Ishikawa (cell line): ENCODE measurements around the gene MDFI.

Experiments used
- CEBPB ChIP-seq: IDR thresholded peaks from 2 replicates; pipeline ENCODE4 v1.6.1; 2012
- CREB1 ChIP-seq: IDR thresholded peaks from 2 replicates; pipeline ENCODE4 v1.6.1; 2012; ENCODE audit warnings: low read depth
- EGR1 ChIP-seq: IDR thresholded peaks from 2 replicates; pipeline ENCODE4 v1.6.1; 2012
- EP300 ChIP-seq: IDR thresholded peaks from 2 replicates; pipeline ENCODE4 v1.6.1; 2012; ENCODE audit warnings: borderline replicate concordance
- FOXM1 ChIP-seq: IDR thresholded peaks from 2 replicates; pipeline ENCODE4 v1.6.1; 2012; ENCODE audit warnings: low read depth, borderline replicate concordance
- NFIC ChIP-seq: IDR thresholded peaks from 2 replicates; pipeline ENCODE4 v1.6.1; 2012
- RAD21 ChIP-seq: IDR thresholded peaks from 2 replicates; pipeline ENCODE4 v1.6.1; 2012; ENCODE audit warnings: low read depth
- REST ChIP-seq: IDR thresholded peaks from 2 replicates; pipeline ENCODE4 v1.6.1; 2012; ENCODE audit warnings: low read depth, mild to moderate bottlenecking
- TAF1 ChIP-seq: IDR thresholded peaks from 2 replicates; pipeline ENCODE4 v1.6.1; 2012; ENCODE audit warnings: low read depth, mild to moderate bottlenecking
- TCF12 ChIP-seq: IDR thresholded peaks from 2 replicates; pipeline ENCODE4 v1.6.1; 2012; ENCODE audit warnings: low read depth
- TEAD4 ChIP-seq: IDR thresholded peaks from 2 replicates; pipeline ENCODE4 v1.6.1; 2012
- YY1 ChIP-seq: IDR thresholded peaks from 2 replicates; pipeline ENCODE4 v1.6.1; 2012; ENCODE audit warnings: low read depth
- ZBTB7A ChIP-seq: IDR thresholded peaks from 2 replicates; pipeline ENCODE4 v1.6.1; 2012; ENCODE audit warnings: low read depth
- TF ChIP-seq, protein P1 (sequence below): IDR thresholded peaks from 2 replicates; pipeline ENCODE4 v1.6.1; 2012
- TF ChIP-seq, protein P2 (sequence below): IDR thresholded peaks from 2 replicates; pipeline ENCODE4 v1.6.1; 2012

MDFI gene

GRCh38 chr6:41674231-41675000, 36.1 kb downstream of the MDFI start:
- TF ChIP-seq CEBPB (no peak), REST (no peak)

GRCh38 chr6:41675176-41675775, 37.0 kb downstream of the MDFI start:
- TF ChIP-seq YY1 (no peak), ZBTB7A (no peak), REST (no peak), TAF1 (no peak), CEBPB (no peak), EP300 (no peak), TCF12 (no peak), CREB1 (no peak)
- TF ChIP-seq, protein P1, sequence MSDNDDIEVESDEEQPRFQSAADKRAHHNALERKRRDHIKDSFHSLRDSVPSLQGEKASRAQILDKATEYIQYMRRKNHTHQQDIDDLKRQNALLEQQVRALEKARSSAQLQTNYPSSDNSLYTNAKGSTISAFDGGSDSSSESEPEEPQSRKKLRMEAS: no peak

- TF ChIP-seq CEBPB (no peak), RAD21 (no peak), YY1 (no peak), REST (no peak), TAF1 (no peak), FOXM1 (no peak)
Observed at GRCh38 chr6:41675992-41676391, 37.7 kb downstream of the MDFI start.

DNA sequence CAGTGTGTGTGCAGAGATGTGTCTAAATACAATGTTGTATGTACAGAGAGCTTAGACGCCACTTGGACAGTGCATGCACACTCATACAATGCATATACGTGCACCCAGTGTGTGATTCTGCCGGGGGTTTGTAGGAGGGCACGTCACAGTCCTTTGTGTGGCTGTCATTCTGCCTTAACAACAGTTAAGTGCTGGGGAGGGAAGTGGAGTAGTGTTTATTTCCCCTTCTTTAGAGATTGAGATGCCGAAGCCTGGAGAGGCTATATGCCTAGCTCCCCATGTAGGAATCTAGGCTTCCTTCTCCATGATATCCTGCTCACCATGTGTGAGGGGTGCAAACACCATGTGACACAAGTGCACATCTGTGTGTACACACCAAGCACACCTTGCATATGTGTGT, 38.2 kb downstream of the MDFI start:
- TF ChIP-seq ZBTB7A: no peak
- no peak for TF ChIP-seq FOXM1
- no peak for TF ChIP-seq REST
- no peak for TF ChIP-seq TCF12
- TF ChIP-seq EGR1: no peak
- no peak for TF ChIP-seq NFIC
- no peak for TF ChIP-seq TAF1
- no peak for TF ChIP-seq CREB1
- no peak for TF ChIP-seq YY1
- no peak for TF ChIP-seq RAD21
- no peak for TF ChIP-seq TEAD4
- no peak for TF ChIP-seq CEBPB
- no peak for TF ChIP-seq EP300
- TF ChIP-seq, protein P2, sequence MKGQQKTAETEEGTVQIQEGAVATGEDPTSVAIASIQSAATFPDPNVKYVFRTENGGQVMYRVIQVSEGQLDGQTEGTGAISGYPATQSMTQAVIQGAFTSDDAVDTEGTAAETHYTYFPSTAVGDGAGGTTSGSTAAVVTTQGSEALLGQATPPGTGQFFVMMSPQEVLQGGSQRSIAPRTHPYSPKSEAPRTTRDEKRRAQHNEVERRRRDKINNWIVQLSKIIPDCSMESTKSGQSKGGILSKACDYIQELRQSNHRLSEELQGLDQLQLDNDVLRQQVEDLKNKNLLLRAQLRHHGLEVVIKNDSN: no peak
- TF ChIP-seq, protein P1: no peak
